ENCODE data around the gene TPX2.

The TPX2 gene

GRCh38 chr20:31699801-31700728 is 39.0 kb upstream of the TPX2 start:
- H3K9ac ChIP-seq (ENCODE audit: low read depth, low read length) = peak overlapping the region; percentile 64
- H3K4me1 ChIP-seq (ENCODE audit: control insufficient read depth, insufficient read depth, low read length) = peaks cover 64% of the 10 kb centered on the region
- H3K4me2 ChIP-seq (ENCODE audit: low read length) = peak overlapping the region; percentile 22
- no peaks in the 10 kb centered on the region for H3K27me3 ChIP-seq (ENCODE audit: control insufficient read depth, insufficient read depth, low read length)
- no peaks in the 10 kb centered on the region for H3K9me3 ChIP-seq (replicated peaks; ENCODE audit: low read length)
- peaks cover 58% of the 10 kb centered on the region for H3K36me3 ChIP-seq (ENCODE audit: insufficient read depth, low read length)
- peak overlapping the region; percentile 20 for H3K4me3 ChIP-seq (ENCODE audit: low read length)

- Histone ChIP-seq H3K9me3 (replicated peaks; ENCODE audit: low read length) (no peaks in the 10 kb centered on the region), H3K4me1 (ENCODE audit: control insufficient read depth, insufficient read depth, low read length) (peaks cover 64% of the 10 kb centered on the region)
Measured at GRCh38 chr20:31700747-31701146, 38.3 kb upstream of the TPX2 start.

GRCh38 chr20:31701591-31701990 is 37.5 kb upstream of the TPX2 start:
- H3K4me3 ChIP-seq (ENCODE audit: low read length) = no peak overlapping the region
- H3K9me3 ChIP-seq (replicated peaks; ENCODE audit: low read length) = no peaks in the 10 kb centered on the region
- H3K27me3 ChIP-seq (ENCODE audit: control insufficient read depth, insufficient read depth, low read length) = no peaks in the 10 kb centered on the region
- H3K4me2 ChIP-seq (ENCODE audit: low read length) = no peak overlapping the region
- no peak overlapping the region for H3K9ac ChIP-seq (ENCODE audit: low read depth, low read length)
- peaks cover 66% of the 10 kb centered on the region for H3K36me3 ChIP-seq (ENCODE audit: insufficient read depth, low read length)
- peaks cover 62% of the 10 kb centered on the region for H3K4me1 ChIP-seq (ENCODE audit: control insufficient read depth, insufficient read depth, low read length)

More at GRCh38 chr20:31700747-31701146, 38.3 kb upstream of the TPX2 start:
- Histone ChIP-seq H3K27me3 (ENCODE audit: control insufficient read depth, insufficient read depth, low read length) (no peaks in the 10 kb centered on the region), H3K4me3 (ENCODE audit: low read length) (no peak overlapping the region), H3K9ac (ENCODE audit: low read depth, low read length) (no peak overlapping the region), H3K36me3 (ENCODE audit: insufficient read depth, low read length) (peaks cover 62% of the 10 kb centered on the region), H3K4me2 (ENCODE audit: low read length) (no peak overlapping the region)

- Histone ChIP-seq H3K4me1 (ENCODE audit: control insufficient read depth, insufficient read depth, low read length) (peaks cover 51% of the 10 kb centered on the region), H3K4me2 (ENCODE audit: low read length) (peak overlapping the region; percentile 24), H3K9ac (ENCODE audit: low read depth, low read length) (peak overlapping the region; percentile 34), H3K27me3 (ENCODE audit: control insufficient read depth, insufficient read depth, low read length) (no peaks in the 10 kb centered on the region), H3K36me3 (ENCODE audit: insufficient read depth, low read length) (peaks cover 72% of the 10 kb centered on the region), H3K4me3 (ENCODE audit: low read length) (no peak overlapping the region), H3K9me3 (replicated peaks; ENCODE audit: low read length) (no peaks in the 10 kb centered on the region)
Measured at GRCh38 chr20:31704225-31705119, 34.6 kb upstream of the TPX2 start.

- H3K4me2 ChIP-seq (ENCODE audit: low read length) = no peak overlapping the region
- no peaks in the 10 kb centered on the region for H3K27me3 ChIP-seq (ENCODE audit: control insufficient read depth, insufficient read depth, low read length)
- no peak overlapping the region for H3K4me3 ChIP-seq (ENCODE audit: low read length)
- H3K36me3 ChIP-seq (ENCODE audit: insufficient read depth, low read length) = peaks cover 70% of the 10 kb centered on the region
- H3K9ac ChIP-seq (ENCODE audit: low read depth, low read length) = no peak overlapping the region
- H3K9me3 ChIP-seq (replicated peaks; ENCODE audit: low read length) = no peaks in the 10 kb centered on the region
- H3K4me1 ChIP-seq (ENCODE audit: control insufficient read depth, insufficient read depth, low read length) = peaks cover 44% of the 10 kb centered on the region
Measured at GRCh38 chr20:31705191-31705590, 33.9 kb upstream of the TPX2 start.

GRCh38 chr20:31705598-31706597 is 33.2 kb upstream of the TPX2 start:
- Histone ChIP-seq H3K4me3 (ENCODE audit: low read length) (no peak overlapping the region), H3K4me2 (ENCODE audit: low read length) (no peak overlapping the region), H3K27me3 (ENCODE audit: control insufficient read depth, insufficient read depth, low read length) (no peaks in the 10 kb centered on the region), H3K4me1 (ENCODE audit: control insufficient read depth, insufficient read depth, low read length) (peaks cover 46% of the 10 kb centered on the region), H3K36me3 (ENCODE audit: insufficient read depth, low read length) (peaks cover 69% of the 10 kb centered on the region), H3K9ac (ENCODE audit: low read depth, low read length) (no peak overlapping the region), H3K9me3 (replicated peaks; ENCODE audit: low read length) (no peaks in the 10 kb centered on the region)

GRCh38 chr20:31706607-31707257 is 32.4 kb upstream of the TPX2 start:
- Histone ChIP-seq H3K9me3 (replicated peaks; ENCODE audit: low read length) (no peaks in the 10 kb centered on the region), H3K27me3 (ENCODE audit: control insufficient read depth, insufficient read depth, low read length) (no peaks in the 10 kb centered on the region), H3K9ac (ENCODE audit: low read depth, low read length) (no peak overlapping the region), H3K4me3 (ENCODE audit: low read length) (no peak overlapping the region), H3K36me3 (ENCODE audit: insufficient read depth, low read length) (peaks cover 72% of the 10 kb centered on the region), H3K4me1 (ENCODE audit: control insufficient read depth, insufficient read depth, low read length) (peaks cover 54% of the 10 kb centered on the region), H3K4me2 (ENCODE audit: low read length) (no peak overlapping the region)

- H3K9me3 ChIP-seq (replicated peaks; ENCODE audit: low read length) = no peaks in the 10 kb centered on the region
- no peaks in the 10 kb centered on the region for H3K27me3 ChIP-seq (ENCODE audit: control insufficient read depth, insufficient read depth, low read length)
- no peak overlapping the region for H3K4me3 ChIP-seq (ENCODE audit: low read length)
- peaks cover 73% of the 10 kb centered on the region for H3K36me3 ChIP-seq (ENCODE audit: insufficient read depth, low read length)
- H3K4me2 ChIP-seq (ENCODE audit: low read length) = no peak overlapping the region
- H3K4me1 ChIP-seq (ENCODE audit: control insufficient read depth, insufficient read depth, low read length) = peaks cover 56% of the 10 kb centered on the region
- H3K9ac ChIP-seq (ENCODE audit: low read depth, low read length) = no peak overlapping the region
Measured at GRCh38 chr20:31707258-31707615, 31.9 kb upstream of the TPX2 start.

- Histone ChIP-seq H3K9ac (ENCODE audit: low read depth, low read length) (no peak overlapping the region), H3K4me2 (ENCODE audit: low read length) (no peak overlapping the region), H3K4me3 (ENCODE audit: low read length) (no peak overlapping the region), H3K27me3 (ENCODE audit: control insufficient read depth, insufficient read depth, low read length) (no peaks in the 10 kb centered on the region), H3K9me3 (replicated peaks; ENCODE audit: low read length) (no peaks in the 10 kb centered on the region), H3K4me1 (ENCODE audit: control insufficient read depth, insufficient read depth, low read length) (peaks cover 65% of the 10 kb centered on the region), H3K36me3 (ENCODE audit: insufficient read depth, low read length) (peaks cover 77% of the 10 kb centered on the region)
Measured at GRCh38 chr20:31707994-31708735, 30.9 kb upstream of the TPX2 start.
